Measurements from ENCODE around the gene XPNPEP1.

The XPNPEP1 gene

DNA sequence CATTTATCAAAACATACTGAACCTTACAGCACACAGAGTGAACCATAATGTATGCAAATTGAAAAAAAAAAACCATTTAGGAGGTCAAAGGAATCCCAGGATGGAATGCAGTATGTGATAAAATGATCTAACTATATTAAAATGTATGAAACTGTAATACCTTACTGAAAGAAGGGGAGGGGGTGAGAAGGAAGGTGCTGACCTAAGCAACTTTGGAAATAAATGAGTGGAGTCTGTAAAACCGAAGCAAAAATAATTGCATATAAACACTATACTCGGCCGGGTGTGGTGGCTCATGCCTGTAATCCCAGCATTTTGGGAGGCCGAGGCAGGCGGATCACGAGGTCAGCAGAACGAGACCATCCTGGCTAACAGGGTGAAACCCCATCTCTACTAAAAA lies 69.4 kb downstream of the XPNPEP1 start:
- TF ChIP-seq, protein P1, sequence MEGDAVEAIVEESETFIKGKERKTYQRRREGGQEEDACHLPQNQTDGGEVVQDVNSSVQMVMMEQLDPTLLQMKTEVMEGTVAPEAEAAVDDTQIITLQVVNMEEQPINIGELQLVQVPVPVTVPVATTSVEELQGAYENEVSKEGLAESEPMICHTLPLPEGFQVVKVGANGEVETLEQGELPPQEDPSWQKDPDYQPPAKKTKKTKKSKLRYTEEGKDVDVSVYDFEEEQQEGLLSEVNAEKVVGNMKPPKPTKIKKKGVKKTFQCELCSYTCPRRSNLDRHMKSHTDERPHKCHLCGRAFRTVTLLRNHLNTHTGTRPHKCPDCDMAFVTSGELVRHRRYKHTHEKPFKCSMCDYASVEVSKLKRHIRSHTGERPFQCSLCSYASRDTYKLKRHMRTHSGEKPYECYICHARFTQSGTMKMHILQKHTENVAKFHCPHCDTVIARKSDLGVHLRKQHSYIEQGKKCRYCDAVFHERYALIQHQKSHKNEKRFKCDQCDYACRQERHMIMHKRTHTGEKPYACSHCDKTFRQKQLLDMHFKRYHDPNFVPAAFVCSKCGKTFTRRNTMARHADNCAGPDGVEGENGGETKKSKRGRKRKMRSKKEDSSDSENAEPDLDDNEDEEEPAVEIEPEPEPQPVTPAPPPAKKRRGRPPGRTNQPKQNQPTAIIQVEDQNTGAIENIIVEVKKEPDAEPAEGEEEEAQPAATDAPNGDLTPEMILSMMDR (conservative IDR thresholded peaks at IDR 0.05; ENCODE audit: low read depth, low read length), result no peak
- no peak for DNase-seq (ENCODE audit: low read depth)
- H3K4me3 ChIP-seq (ENCODE audit: low read depth, low read length), result no peak overlapping the region

DNA sequence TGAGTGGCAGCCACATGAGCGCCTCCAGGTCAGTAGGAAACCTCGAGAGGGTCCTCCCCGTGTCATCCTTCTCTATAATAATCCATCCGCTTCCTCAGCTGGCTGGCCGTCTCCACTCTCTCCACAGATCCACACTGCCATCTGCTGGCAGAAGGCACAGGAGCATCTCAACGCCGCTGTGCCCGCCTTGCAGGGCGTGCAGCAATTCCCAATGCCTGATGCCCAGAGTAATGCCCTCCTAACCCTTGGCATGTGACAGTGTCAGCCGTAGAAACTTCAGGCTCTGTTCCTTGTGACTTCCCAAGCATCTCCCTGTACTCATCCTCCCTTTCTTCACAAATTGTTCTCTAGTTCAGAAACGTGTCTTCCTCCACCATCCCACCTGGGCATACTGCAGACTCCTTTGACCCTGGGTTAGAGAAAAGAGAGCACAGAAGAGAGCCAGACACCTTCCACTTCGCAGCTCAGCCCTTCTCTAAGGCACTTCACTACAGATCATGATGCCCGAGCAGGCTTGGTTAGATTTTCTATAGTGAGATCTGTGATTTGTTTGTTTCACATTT lies 70.8 kb downstream of the XPNPEP1 start:
- TF ChIP-seq, protein P1 (conservative IDR thresholded peaks at IDR 0.05; ENCODE audit: low read depth, low read length), result peak; percentile 94
- no peak overlapping the region for H3K4me3 ChIP-seq (ENCODE audit: low read depth, low read length)
- peak; percentile 80 for DNase-seq (ENCODE audit: low read depth)

- no peak overlapping the region for H3K4me3 ChIP-seq (ENCODE audit: low read depth, low read length)
- no peak for DNase-seq (ENCODE audit: low read depth)
- TF ChIP-seq, protein P1 (conservative IDR thresholded peaks at IDR 0.05; ENCODE audit: low read depth, low read length), result no peak
Measured at GRCh38 chr10:109851616-109852474, 71.5 kb downstream of the XPNPEP1 start.

DNA sequence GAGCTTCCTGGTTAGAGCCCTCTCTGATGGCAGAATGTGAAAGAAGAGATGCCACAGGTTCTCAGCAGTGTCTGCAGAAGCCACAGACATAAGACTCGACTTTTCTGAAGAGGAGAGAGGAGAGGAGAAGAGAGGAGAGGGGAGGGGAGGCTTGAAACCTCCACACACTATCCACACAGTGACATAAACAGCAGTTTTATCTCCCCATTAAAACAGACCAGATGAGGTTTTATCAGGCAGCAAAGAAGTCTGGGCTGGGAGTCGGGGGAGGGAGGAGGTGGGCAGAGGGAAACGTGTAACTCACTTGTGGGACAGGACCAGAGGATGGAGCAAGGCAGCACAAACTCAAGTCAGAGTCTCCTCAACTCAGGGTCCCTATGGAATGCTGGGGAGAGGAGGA lies 76.5 kb downstream of the XPNPEP1 start:
- no peak overlapping the region for H3K4me3 ChIP-seq (ENCODE audit: low read depth, low read length)
- TF ChIP-seq, protein P1 (conservative IDR thresholded peaks at IDR 0.05; ENCODE audit: low read depth, low read length), result no peak
- DNase-seq (ENCODE audit: low read depth), result no peak

DNA sequence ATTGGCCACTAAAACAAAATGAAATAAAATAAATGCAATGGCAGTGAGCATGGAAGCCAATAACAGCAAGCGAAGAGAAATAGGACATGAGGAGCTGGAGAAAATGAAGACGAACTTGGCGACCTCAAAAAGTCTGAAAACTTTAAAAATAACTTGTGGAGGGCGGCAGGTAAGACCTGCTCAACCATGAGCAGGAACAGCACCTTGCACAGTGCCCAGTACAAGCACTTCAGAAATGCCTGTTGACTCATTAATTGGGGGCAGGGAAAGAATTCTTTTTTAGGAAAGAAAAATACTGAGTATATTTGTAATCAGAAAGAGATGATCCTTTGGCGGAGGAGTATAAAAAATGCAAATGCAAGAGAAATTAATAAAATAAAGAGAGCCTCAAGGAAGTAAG lies 78.0 kb downstream of the XPNPEP1 start:
- H3K4me3 ChIP-seq (ENCODE audit: low read depth, low read length), result no peak overlapping the region
- TF ChIP-seq, protein P1 (conservative IDR thresholded peaks at IDR 0.05; ENCODE audit: low read depth, low read length), result no peak
- DNase-seq (ENCODE audit: low read depth), result no peak

GRCh38 chr10:109838592-109839244 lies 84.6 kb downstream of the XPNPEP1 start:
- no peak for DNase-seq (ENCODE audit: low read depth)
- TF ChIP-seq, protein P1 (conservative IDR thresholded peaks at IDR 0.05; ENCODE audit: low read depth, low read length), result peak; percentile 6
- H3K4me3 ChIP-seq (ENCODE audit: low read depth, low read length), result no peak overlapping the region

Data from choroid plexus epithelial cell (primary cell).